Esophagus muscularis mucosa (tissue), 4 donors: ENCODE results near the gene PANK3. TPM values are rescaled to one million over a fixed set of nuclear protein-coding genes. Genes with fewer than 3 reads are reported as not detected.

Experiments used
- DNase-seq: peaks from one replicate; pipeline ENCODE4 v3.0.0-alpha.2; 2017; ENCODE audit errors: extremely low spot score
- H3K27ac ChIP-seq, 4 donors: fragments of 200-600 bp; sonication (generic); replicated peaks in 1 of 4; 1 replicate in 3 of 4; 2 replicates in 1 of 4; pipeline ENCODE4 v1.5.1; 2016 to 2019; ENCODE audit warnings: mild to moderate bottlenecking in 1 of 4
- H3K27me3 ChIP-seq, 4 donors: fragments of 200-600 bp; sonication (generic); one replicate each; pipeline versions ENCODE4 v1.5.1 to v1.6.0; 2016 to 2019
- H3K36me3 ChIP-seq, 4 donors: fragments of 200-600 bp; sonication (generic); one replicate each; pipeline ENCODE4 v1.5.1; 2016 to 2019
- H3K4me1 ChIP-seq, 4 donors: fragments of 200-600 bp; sonication (generic); one replicate each; pipeline ENCODE4 v1.5.1; 2016 to 2019
- H3K4me3 ChIP-seq, 4 donors: fragments of 200-600 bp; sonication (generic); 1 replicate in 2 of 4; 2 replicates in 2 of 4; pipeline ENCODE4 v1.5.1; 2016 to 2019; ENCODE audit warnings: mild to moderate bottlenecking in 4 of 4, moderate library complexity in 1 of 4
- H3K9me3 ChIP-seq, 4 donors: fragments of 200-600 bp; sonication (generic); 1 replicate in 3 of 4; 2 replicates in 1 of 4; pipeline ENCODE4 v1.5.1; 2016 to 2019
- CTCF ChIP-seq, 3 experiments: fragments of 200-600 bp in 2 of 3; fragments of 450-650 bp in 1 of 3; sonication (generic) in 2 of 3; IDR thresholded peaks; one replicate each; pipeline ENCODE4 v1.5.1; 2017 to 2019; ENCODE audit warnings: antibody characterized with exemption in 3 of 3, mild to moderate bottlenecking in 2 of 3, moderate library complexity in 1 of 3
- EP300 ChIP-seq: sonication (generic); formaldehyde crosslinking; IDR thresholded peaks from one replicate; pipeline ENCODE4 v1.6.1; 2017; ENCODE audit warnings: antibody characterized with exemption
- POLR2A ChIP-seq: fragments of 450-650 bp; IDR thresholded peaks from one replicate; pipeline ENCODE4 v1.6.1; 2017; ENCODE audit warnings: antibody characterized with exemption, moderate library complexity, mild to moderate bottlenecking, low read depth
- POLR2AphosphoS5 ChIP-seq, 2 donors: sonication (generic); formaldehyde crosslinking; IDR thresholded peaks; one replicate each; pipeline ENCODE4 v1.6.1; 2017; ENCODE audit warnings: antibody characterized with exemption in 2 of 2
- WGBS: methylation state at CpG from one replicate; pipeline ENCODE4 v1.1.5; 2018; 5-methylcytosine and 5-hydroxymethylcytosine counted together
- intact Hi-C: fragments of 100-400 bp; cut with DNase I; formaldehyde crosslinking; loops from one replicate; pipeline ENCODE4 v1.15.1; 2023
- total RNA-seq, 4 donors: library from RNA; depleted of rRNA; stranded (reverse); fragments of >200 nt; gene quantifications; one replicate each; pipeline versions ENCODE4 v1.1.0 to v1.2.1, GENCODE V29; 2016

Gene PANK3
- total RNA-seq, 4 donors from 2014 or later = 26.0 to 34.5 (median 29.4) TPM

GRCh38 chr5:168613996-168614395 is 34.8 kb upstream of the PANK3 start:
- Histone ChIP-seq H3K4me3 (no peak overlapping the region), H3K9me3 (no peaks in the 10 kb centered on the region), H3K36me3 (no peaks in the 10 kb centered on the region), H3K4me1 (no peaks in the 10 kb centered on the region), H3K27me3 (no peaks in the 10 kb centered on the region), H3K27ac (no peak overlapping the region)
- intact Hi-C loops = no loop called here
- 58% methylated on average over 1 of the region's 1 CpG for WGBS
- DNase-seq = no peak
- TF ChIP-seq POLR2A (no peak), POLR2AphosphoS5 (IDR thresholded peaks at IDR 0.05) (no peak), EP300 (no peak), CTCF (IDR thresholded peaks at IDR 0.05) (no peak)

DNA sequence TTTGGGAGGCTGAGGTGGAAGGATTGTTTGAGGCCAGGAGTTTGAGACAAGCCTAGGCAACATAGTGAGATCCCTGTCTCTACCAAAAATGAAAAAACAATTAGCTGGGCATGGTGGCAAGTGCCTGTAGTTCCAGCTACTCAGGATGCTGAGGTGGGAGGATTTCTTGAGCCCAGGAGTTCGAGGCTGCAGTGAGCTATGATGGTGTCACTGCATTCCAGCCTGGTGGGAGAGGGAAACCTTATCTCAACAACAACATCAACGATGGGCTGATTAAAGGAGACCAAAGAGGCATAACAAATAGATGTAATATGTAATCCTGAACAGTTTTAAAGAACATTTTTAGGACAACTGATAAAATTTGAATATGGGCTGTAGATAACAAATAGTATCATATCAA is 34.2 kb upstream of the PANK3 start:
- WGBS = 47% methylated on average over 2 of the region's 2 CpGs
- Histone ChIP-seq H3K27ac (no peak overlapping the region), H3K9me3 (no peaks in the 10 kb centered on the region), H3K36me3 (no peaks in the 10 kb centered on the region), H3K4me3 (no peak overlapping the region), H3K4me1 (no peaks in the 10 kb centered on the region), H3K27me3 (no peaks in the 10 kb centered on the region)
- DNase-seq = no peak
- intact Hi-C loops = no loop called here
- TF ChIP-seq POLR2A (no peak), POLR2AphosphoS5 (IDR thresholded peaks at IDR 0.05) (no peak), CTCF (IDR thresholded peaks at IDR 0.05) (no peak), EP300 (no peak)

DNA sequence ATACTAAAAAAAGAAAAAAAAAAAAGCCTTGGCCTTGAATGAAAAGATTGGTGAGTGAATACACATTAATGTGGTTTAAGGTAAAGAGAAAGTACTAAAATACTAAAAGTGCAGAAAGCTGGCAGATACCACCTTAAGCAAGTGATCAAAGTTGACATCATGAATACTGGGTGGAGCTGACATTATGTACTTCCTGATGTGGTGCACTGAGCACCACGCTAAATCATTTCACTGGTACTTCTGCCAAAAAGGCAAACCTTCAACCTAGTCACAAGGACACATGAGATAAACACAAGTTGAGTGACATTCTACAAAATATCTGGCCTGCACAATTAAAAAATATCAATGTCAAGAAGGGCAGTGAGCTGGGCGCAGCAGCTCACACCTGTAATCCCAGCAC is 33.8 kb upstream of the PANK3 start:
- Histone ChIP-seq H3K36me3 (no peaks in the 10 kb centered on the region), H3K27me3 (no peaks in the 10 kb centered on the region), H3K27ac (no peak overlapping the region), H3K9me3 (no peaks in the 10 kb centered on the region), H3K4me3 (no peak overlapping the region), H3K4me1 (no peaks in the 10 kb centered on the region)
- intact Hi-C loops = no loop called here
- WGBS = 56% methylated on average over 2 of the region's 2 CpGs
- TF ChIP-seq POLR2AphosphoS5 (IDR thresholded peaks at IDR 0.05) = no peak
- no peak for TF ChIP-seq CTCF (IDR thresholded peaks at IDR 0.05)
- TF ChIP-seq EP300 = no peak
- no peak for TF ChIP-seq POLR2A
- DNase-seq = no peak

GRCh38 chr5:168612123-168612522 is 33.0 kb upstream of the PANK3 start:
- H3K36me3 ChIP-seq = no peaks in the 10 kb centered on the region
- intact Hi-C loops = no loop called here
- no peak for DNase-seq
- no peaks in the 10 kb centered on the region for H3K4me1 ChIP-seq
- WGBS = 76% methylated on average over 4 of the region's 4 CpGs
- no peak overlapping the region for H3K27ac ChIP-seq
- H3K4me3 ChIP-seq = no peak overlapping the region
- TF ChIP-seq EP300 (no peak), POLR2AphosphoS5 (IDR thresholded peaks at IDR 0.05) (no peak), CTCF (IDR thresholded peaks at IDR 0.05) (no peak), POLR2A (no peak)
- H3K9me3 ChIP-seq = no peaks in the 10 kb centered on the region
- H3K27me3 ChIP-seq = no peaks in the 10 kb centered on the region

DNA sequence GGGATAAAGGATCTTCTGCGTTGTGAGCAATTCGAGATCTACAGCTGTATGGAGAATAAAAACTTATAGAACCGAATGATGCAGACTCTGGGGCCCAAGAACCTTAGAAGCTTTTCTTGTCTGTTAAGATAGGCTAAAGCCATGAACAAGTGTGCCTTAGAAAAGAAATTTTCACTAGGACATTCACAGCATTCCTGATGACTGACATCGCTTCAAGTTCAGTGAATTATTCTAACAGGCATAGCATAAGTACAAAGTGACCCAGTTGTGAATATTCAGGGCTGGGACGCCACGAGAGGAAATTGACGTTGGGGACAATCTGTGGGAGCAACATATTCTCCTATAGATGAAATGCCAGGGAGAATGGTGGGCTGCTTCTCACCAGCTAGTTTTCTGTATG is 32.0 kb upstream of the PANK3 start:
- Histone ChIP-seq H3K36me3 (no peaks in the 10 kb centered on the region), H3K4me1 (no peaks in the 10 kb centered on the region), H3K4me3 (no peak overlapping the region), H3K27me3 (no peaks in the 10 kb centered on the region), H3K27ac (no peak overlapping the region), H3K9me3 (no peaks in the 10 kb centered on the region)
- TF ChIP-seq POLR2A (no peak), POLR2AphosphoS5 (IDR thresholded peaks at IDR 0.05) (no peak), EP300 (no peak), CTCF (IDR thresholded peaks at IDR 0.05) (no peak)
- WGBS = 81% methylated on average over 7 of the region's 7 CpGs
- DNase-seq = no peak
- intact Hi-C loops = no loop called here
